DOHH2 (cell line): ENCODE data around the gene ANKS1B.

Experiments used
- H3F3A ChIP-seq: fragments of 200-600 bp; sonication (generic), shearing (Covaris generic); 2 replicates; pipeline ENCODE4 v1.6.0; 2016; ENCODE audit warnings: antibody characterized with exemption, mild to moderate bottlenecking; ENCODE audit not compliant: control insufficient read depth, insufficient read depth
- H3K27ac ChIP-seq: fragments of 200-600 bp; sonication (generic); 2 replicates; pipeline ENCODE4 v1.5.1; 2014; ENCODE audit warnings: low read depth, mild to moderate bottlenecking, low read length, moderate library complexity
- H3K27me3 ChIP-seq: fragments of 200-600 bp; sonication (generic); 2 replicates; pipeline ENCODE4 v1.6.1; 2014; ENCODE audit warnings: mild to moderate bottlenecking, low read length, mixed read lengths; ENCODE audit not compliant: control insufficient read depth
- H3K36me3 ChIP-seq: fragments of 200-600 bp; sonication (generic); 2 replicates; pipeline ENCODE4 v1.6.1; 2014; ENCODE audit warnings: mild to moderate bottlenecking, low read length, moderate library complexity, mixed read lengths; ENCODE audit not compliant: control insufficient read depth
- H3K4me1 ChIP-seq: fragments of 200-600 bp; sonication (generic); 2 replicates; pipeline ENCODE4 v1.6.1; 2014; ENCODE audit warnings: mild to moderate bottlenecking, low read length, mixed read lengths; ENCODE audit not compliant: control insufficient read depth
- H3K4me2 ChIP-seq: fragments of 200-600 bp; sonication (generic); 2 replicates; pipeline ENCODE4 v1.6.0; 2014; ENCODE audit warnings: mild to moderate bottlenecking, low read length, moderate library complexity
- H3K4me3 ChIP-seq: fragments of 200-600 bp; sonication (generic); 2 replicates; pipeline ENCODE4 v1.5.1; 2014; ENCODE audit warnings: mild to moderate bottlenecking, low read length, mixed read lengths
- H3K79me2 ChIP-seq: fragments of 200-600 bp; sonication (generic); 2 replicates; pipeline ENCODE4 v1.6.1; 2014; ENCODE audit warnings: mild to moderate bottlenecking, low read length, mixed read lengths; ENCODE audit not compliant: control insufficient read depth
- H3K9me2 ChIP-seq: fragments of 200-600 bp; sonication (generic); replicated peaks from 2 replicates; pipeline ENCODE4 v1.6.1; 2014; ENCODE audit warnings: mild to moderate bottlenecking, low read length, mixed read lengths; ENCODE audit not compliant: control insufficient read depth
- H3K9me3 ChIP-seq: fragments of 200-600 bp; sonication (generic); 2 replicates; pipeline ENCODE4 v1.6.1; 2014; ENCODE audit warnings: antibody characterized with exemption, low read length, mixed read lengths; ENCODE audit not compliant: control insufficient read depth, insufficient read depth
- H4K20me1 ChIP-seq: fragments of 200-600 bp; sonication (generic); 2 replicates; pipeline ENCODE4 v1.6.0; 2014; ENCODE audit warnings: low read depth, mild to moderate bottlenecking, antibody characterized with exemption, low read length, moderate library complexity; ENCODE audit not compliant: control insufficient read depth, insufficient read depth
- EZH2phosphoT487 ChIP-seq: fragments of 200-600 bp; sonication (generic); IDR thresholded peaks from 2 replicates; pipeline ENCODE4 v1.6.1; 2017; ENCODE audit warnings: borderline replicate concordance, mild to moderate bottlenecking, antibody characterized with exemption, low read length, moderate library complexity, mixed read lengths
- TF ChIP-seq, protein P1 (sequence below): fragments of 200-600 bp; sonication (generic); IDR thresholded peaks from one replicate; pipeline ENCODE4 v1.5.1; 2014; ENCODE audit warnings: antibody characterized with exemption, mild to moderate bottlenecking, low read depth, low read length; ENCODE audit not compliant: poor library complexity, severe bottlenecking

The ANKS1B gene

DNA sequence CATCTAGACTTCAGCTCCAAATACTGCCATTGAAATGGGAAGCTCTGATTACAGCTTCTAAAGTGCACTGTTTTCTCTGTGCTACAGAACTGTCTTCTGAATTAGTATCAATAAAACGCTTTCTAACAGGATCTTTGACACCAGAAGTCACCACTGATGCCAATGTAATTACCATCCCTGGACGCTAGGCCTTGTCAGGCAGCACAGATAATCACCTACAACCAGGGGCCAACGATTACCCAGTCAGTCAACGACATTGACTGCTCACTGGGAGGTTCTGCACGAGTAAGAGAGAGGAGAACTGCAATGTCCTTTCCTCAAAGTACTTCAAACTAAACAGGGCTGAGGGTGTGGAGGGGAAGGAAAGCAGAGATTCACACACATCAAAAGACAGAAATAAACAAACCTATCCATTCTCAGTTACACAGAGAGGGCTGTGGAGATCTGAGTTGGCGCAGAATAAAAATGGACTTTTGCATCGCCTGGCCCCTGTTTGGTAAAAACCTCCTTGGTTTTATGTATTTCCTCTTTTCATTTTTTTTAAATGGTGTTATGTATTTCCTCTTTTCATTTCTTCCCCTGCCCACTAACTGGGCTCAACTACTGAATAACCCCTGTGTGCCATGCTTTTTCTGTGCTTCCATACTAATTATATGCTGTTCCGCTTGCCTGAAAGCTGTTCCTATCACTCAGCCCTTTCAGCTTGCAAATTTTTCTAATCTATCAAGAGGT lies 847.4 kb downstream of the ANKS1B start:
- H3K36me3 ChIP-seq = no peaks in the 10 kb centered on the region
- no peak for TF ChIP-seq EZH2phosphoT487
- TF ChIP-seq, protein P1, sequence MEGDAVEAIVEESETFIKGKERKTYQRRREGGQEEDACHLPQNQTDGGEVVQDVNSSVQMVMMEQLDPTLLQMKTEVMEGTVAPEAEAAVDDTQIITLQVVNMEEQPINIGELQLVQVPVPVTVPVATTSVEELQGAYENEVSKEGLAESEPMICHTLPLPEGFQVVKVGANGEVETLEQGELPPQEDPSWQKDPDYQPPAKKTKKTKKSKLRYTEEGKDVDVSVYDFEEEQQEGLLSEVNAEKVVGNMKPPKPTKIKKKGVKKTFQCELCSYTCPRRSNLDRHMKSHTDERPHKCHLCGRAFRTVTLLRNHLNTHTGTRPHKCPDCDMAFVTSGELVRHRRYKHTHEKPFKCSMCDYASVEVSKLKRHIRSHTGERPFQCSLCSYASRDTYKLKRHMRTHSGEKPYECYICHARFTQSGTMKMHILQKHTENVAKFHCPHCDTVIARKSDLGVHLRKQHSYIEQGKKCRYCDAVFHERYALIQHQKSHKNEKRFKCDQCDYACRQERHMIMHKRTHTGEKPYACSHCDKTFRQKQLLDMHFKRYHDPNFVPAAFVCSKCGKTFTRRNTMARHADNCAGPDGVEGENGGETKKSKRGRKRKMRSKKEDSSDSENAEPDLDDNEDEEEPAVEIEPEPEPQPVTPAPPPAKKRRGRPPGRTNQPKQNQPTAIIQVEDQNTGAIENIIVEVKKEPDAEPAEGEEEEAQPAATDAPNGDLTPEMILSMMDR = no peak
- no peaks in the 10 kb centered on the region for H3K9me3 ChIP-seq
- no peak overlapping the region for H3K27ac ChIP-seq
- no peaks in the 10 kb centered on the region for H3K4me1 ChIP-seq
- no peaks in the 10 kb centered on the region for H3K9me2 ChIP-seq
- H3K4me3 ChIP-seq = no peak overlapping the region
- H3F3A ChIP-seq = no peaks in the 10 kb centered on the region
- H4K20me1 ChIP-seq = no peaks in the 10 kb centered on the region
- no peak overlapping the region for H3K4me2 ChIP-seq
- H3K79me2 ChIP-seq = no peaks in the 10 kb centered on the region
- H3K27me3 ChIP-seq = no peaks in the 10 kb centered on the region

DNA sequence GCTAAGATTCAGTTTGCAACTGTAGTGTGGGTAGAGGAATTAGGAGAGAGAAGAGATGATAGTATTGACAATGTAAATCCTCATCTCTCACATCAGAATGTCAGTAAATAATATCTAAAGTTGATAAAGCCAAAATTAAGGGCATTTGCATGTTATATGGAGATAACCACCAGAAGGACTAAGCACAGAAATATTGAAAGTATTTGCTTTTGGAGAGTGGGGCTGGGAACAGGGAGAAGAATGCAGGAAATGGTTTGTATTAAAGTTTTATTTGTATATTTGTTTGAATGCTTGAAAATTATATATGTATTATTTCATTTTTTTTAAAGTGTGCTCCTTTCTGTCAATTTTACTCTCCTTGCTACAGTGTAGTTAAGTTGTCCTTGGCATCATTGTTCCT lies 848.2 kb downstream of the ANKS1B start:
- Histone ChIP-seq H3K4me2 (no peak overlapping the region), H3K9me2 (no peaks in the 10 kb centered on the region), H3F3A (no peaks in the 10 kb centered on the region), H3K4me3 (no peak overlapping the region), H4K20me1 (no peaks in the 10 kb centered on the region), H3K79me2 (no peaks in the 10 kb centered on the region), H3K36me3 (no peaks in the 10 kb centered on the region), H3K4me1 (no peaks in the 10 kb centered on the region), H3K27ac (no peak overlapping the region), H3K9me3 (no peaks in the 10 kb centered on the region), H3K27me3 (no peaks in the 10 kb centered on the region)
- TF ChIP-seq, protein P1 = no peak
- no peak for TF ChIP-seq EZH2phosphoT487

- H3K27me3 ChIP-seq = no peaks in the 10 kb centered on the region
- H4K20me1 ChIP-seq = no peaks in the 10 kb centered on the region
- TF ChIP-seq, protein P1 = no peak
- no peak for TF ChIP-seq EZH2phosphoT487
- H3K4me3 ChIP-seq = no peak overlapping the region
- no peaks in the 10 kb centered on the region for H3K79me2 ChIP-seq
- H3K27ac ChIP-seq = no peak overlapping the region
- H3K4me1 ChIP-seq = no peaks in the 10 kb centered on the region
- H3F3A ChIP-seq = no peaks in the 10 kb centered on the region
- no peaks in the 10 kb centered on the region for H3K9me2 ChIP-seq
- no peaks in the 10 kb centered on the region for H3K36me3 ChIP-seq
- H3K9me3 ChIP-seq = no peaks in the 10 kb centered on the region
- H3K4me2 ChIP-seq = no peak overlapping the region
Measured at GRCh38 chr12:99135376-99135775, 849.4 kb downstream of the ANKS1B start.
